Fibroblast of villous mesenchyme (primary cell): ENCODE results near the gene ZCCHC17. TPM values are rescaled to one million over a fixed set of nuclear protein-coding genes. Genes with fewer than 3 reads are reported as not detected.

Source experiments
- DNase-seq: peaks from one replicate; pipeline ENCODE4 v3.0.0-alpha.2; 2010; ENCODE audit warnings: low read depth
- H3K4me3 ChIP-seq: 2 replicates; pipeline ENCODE4 v1.5.1; 2011; ENCODE audit warnings: low read depth, mild to moderate bottlenecking, low read length
- total RNA-seq: library from RNA; depleted of rRNA; stranded (reverse); fragments of >200 nt; gene quantifications from 2 replicates; pipeline ENCODE4 v1.2.3, GENCODE V29; 2012
- TF ChIP-seq, protein P1 (sequence below): IDR thresholded peaks from 2 replicates; pipeline ENCODE4 v1.5.1; 2012; ENCODE audit warnings: low read depth, mild to moderate bottlenecking, low read length; ENCODE audit not compliant: insufficient read depth

Gene ZCCHC17
- total RNA-seq, 1 donor: 45.3 TPM

DNA sequence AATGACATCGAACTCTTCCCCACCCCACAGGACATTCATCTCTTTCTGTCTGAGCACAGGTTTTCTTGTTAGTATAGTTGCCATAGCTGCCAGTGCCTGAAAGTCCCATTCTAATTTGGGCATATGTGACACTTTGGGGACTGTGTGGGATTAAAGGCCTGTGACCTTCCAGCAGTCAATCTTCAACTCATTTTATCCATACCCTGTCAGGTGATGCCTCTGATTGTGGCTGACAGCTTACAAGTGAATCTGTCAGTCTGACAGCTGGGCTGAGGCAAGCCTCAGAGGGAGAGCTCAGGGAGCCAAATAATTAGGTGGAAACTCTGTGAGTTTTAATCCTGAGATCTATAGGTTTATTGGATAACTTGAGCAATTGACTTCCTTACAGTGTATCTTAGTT, 29.6 kb downstream of the ZCCHC17 start:
- DNase-seq: no peak
- TF ChIP-seq, protein P1, sequence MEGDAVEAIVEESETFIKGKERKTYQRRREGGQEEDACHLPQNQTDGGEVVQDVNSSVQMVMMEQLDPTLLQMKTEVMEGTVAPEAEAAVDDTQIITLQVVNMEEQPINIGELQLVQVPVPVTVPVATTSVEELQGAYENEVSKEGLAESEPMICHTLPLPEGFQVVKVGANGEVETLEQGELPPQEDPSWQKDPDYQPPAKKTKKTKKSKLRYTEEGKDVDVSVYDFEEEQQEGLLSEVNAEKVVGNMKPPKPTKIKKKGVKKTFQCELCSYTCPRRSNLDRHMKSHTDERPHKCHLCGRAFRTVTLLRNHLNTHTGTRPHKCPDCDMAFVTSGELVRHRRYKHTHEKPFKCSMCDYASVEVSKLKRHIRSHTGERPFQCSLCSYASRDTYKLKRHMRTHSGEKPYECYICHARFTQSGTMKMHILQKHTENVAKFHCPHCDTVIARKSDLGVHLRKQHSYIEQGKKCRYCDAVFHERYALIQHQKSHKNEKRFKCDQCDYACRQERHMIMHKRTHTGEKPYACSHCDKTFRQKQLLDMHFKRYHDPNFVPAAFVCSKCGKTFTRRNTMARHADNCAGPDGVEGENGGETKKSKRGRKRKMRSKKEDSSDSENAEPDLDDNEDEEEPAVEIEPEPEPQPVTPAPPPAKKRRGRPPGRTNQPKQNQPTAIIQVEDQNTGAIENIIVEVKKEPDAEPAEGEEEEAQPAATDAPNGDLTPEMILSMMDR: no peak

GRCh38 chr1:31327381-31327780, 30.5 kb downstream of the ZCCHC17 start:
- no peak overlapping the region for H3K4me3 ChIP-seq
- TF ChIP-seq, protein P1: no peak
- peak; percentile 69 for DNase-seq

More for the DNA sequence above, 29.6 kb downstream of the ZCCHC17 start:
- H3K4me3 ChIP-seq: no peak overlapping the region

DNA sequence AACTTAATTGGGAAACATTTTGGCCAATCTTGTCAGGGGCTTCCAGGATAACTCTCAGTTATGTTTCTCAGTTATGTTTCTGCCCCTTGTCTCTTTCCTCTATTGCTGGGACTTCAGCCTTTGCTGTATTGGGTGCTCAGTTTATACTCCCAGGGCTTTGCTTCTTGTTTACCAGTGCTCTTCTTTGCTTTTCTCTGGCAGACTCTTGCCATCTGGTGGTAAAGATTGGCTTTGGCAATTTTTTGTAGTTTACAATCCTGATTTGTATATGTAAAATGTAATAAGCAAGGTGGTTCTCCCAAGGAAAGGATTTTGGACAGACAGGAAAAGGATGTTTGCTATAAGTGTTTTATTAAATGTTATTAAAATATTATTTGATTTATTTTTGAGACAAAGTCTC, 38.2 kb downstream of the ZCCHC17 start:
- TF ChIP-seq, protein P1: peak; percentile 62
- peak; percentile 65 for DNase-seq

DNA sequence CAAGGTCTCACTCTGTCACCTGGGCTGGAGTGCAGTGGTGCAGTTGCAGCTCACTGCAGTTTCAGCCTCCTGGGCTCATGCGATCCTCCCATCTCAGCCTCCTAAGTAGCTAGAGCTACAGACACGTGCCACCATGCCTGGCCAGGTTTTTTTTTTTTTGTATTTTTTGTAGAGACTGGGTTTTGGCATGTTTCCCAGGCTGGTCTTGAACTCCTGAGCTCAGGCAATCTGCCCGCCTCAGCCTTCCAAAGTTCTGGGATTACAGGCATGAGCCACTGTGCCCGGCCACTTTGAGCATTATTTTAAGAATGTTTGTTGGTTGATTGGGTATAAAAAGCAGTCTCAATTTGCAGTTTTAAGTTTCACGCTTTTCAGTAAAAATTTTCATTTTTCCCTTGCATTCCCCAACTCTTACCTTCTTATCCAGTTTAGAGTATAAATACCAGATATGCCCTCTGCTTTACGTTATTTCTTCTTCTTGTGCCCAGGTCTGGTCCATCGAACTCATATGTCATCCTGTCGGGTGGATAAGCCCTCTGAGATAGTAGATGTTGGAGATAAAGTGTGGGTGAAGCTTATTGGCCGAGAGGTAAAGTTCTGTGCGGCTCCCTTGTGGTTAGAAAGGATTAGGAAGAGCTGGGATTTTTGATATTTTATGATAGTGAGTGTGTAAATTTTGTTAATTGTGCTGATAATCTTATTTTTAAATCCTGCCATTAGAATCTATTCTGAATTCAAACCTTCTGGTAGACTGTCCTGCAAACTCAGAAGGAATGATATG, 40.0 kb downstream of the ZCCHC17 start:
- H3K4me3 ChIP-seq: no peak overlapping the region
- DNase-seq: no peak
- TF ChIP-seq, protein P1: no peak

More for the DNA sequence above, 38.2 kb downstream of the ZCCHC17 start:
- H3K4me3 ChIP-seq: no peak overlapping the region

- DNase-seq: no peak
- TF ChIP-seq, protein P1: no peak
- no peak overlapping the region for H3K4me3 ChIP-seq
Measured at GRCh38 chr1:31344503-31344902, 47.7 kb downstream of the ZCCHC17 start.

DNA sequence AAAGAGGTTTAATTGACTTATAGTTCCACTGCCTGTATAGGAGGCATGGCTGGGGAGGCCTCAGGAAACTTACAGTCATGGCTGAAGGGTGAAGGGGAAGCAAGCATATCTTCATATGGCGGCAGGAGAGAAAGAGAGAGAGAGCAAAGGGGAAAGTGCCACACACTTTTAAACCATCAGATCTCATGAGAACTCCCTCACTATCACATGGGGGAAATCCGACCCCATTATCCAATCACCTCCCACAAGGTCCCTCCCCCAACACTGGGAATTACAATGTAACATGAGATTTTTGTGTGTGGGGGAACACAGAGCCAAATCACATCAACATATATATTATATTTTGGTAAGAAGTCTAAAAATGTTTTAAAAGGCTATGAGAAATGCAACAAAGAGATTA, 48.8 kb downstream of the ZCCHC17 start:
- H3K4me3 ChIP-seq: no peak overlapping the region
- DNase-seq: no peak
- TF ChIP-seq, protein P1: no peak
